HFF-Myc (cell line): Measurements from ENCODE around the gene IL1RAP.

Source experiments
- DNase-seq: peaks from one replicate; pipeline ENCODE4 v3.0.0-alpha.2; 2011; ENCODE audit warnings: low read depth; ENCODE audit errors: extremely low read depth
- H3K4me3 ChIP-seq: replicated peaks from 2 replicates; pipeline ENCODE4 v1.5.1; 2011; ENCODE audit warnings: low read depth, mild to moderate bottlenecking, control low read depth, low read length
- CTCF ChIP-seq: IDR thresholded peaks from 2 replicates; pipeline ENCODE4 v1.5.1; 2012; ENCODE audit warnings: mild to moderate bottlenecking, low read depth, low read length, control low read depth; ENCODE audit errors: missing control alignments

Gene IL1RAP

DNA sequence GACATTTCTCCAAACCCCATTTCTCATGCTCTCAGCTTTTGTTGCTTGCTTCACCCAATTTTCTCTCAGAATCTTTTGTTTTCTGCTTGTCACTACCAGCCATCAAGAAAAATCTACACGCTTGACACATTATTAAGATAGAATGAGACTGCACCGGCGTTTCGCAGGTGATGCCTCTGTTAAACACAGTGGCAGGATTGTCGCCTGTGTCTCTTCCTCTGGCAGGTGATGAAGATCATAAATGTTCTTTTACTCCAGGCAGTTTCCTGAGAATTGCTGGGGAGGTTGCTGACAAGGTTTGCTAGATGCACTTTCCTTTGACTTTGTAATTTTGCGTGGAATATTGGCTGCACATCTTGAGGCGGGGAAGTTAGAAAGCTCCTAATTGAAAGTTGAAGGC lies 75.4 kb downstream of the IL1RAP start:
- H3K4me3 ChIP-seq = no peak overlapping the region
- no peak for TF ChIP-seq CTCF
- no peak for DNase-seq

- no peak for DNase-seq
- H3K4me3 ChIP-seq = no peak overlapping the region
- TF ChIP-seq CTCF = no peak
These were observed 77.2 kb downstream of the IL1RAP start for GRCh38 chr3:190591080-190591479.

- DNase-seq = no peak
- TF ChIP-seq CTCF = no peak
- no peak overlapping the region for H3K4me3 ChIP-seq
These were observed 79.2 kb downstream of the IL1RAP start for GRCh38 chr3:190593075-190593474.

DNA sequence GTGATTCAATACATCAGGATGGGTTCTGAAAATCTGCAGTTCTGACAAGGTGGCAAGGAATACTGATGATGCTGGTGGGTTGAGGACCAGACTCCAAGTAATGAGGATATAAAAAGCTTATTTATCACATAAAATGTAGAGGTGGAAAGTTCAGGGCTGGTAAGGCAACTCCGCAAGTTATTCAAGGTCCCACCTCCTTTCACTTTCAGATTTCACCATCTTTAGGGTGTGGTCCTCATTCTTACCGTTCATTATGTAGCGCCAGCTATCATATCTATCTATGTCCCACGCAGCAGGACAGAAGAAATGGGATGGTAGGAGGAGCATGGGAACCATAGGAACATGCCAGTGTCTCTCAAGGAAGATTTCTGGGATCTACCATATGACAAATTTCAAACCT lies 80.3 kb downstream of the IL1RAP start:
- no peak for DNase-seq
- no peak for TF ChIP-seq CTCF
- H3K4me3 ChIP-seq = no peak overlapping the region

DNA sequence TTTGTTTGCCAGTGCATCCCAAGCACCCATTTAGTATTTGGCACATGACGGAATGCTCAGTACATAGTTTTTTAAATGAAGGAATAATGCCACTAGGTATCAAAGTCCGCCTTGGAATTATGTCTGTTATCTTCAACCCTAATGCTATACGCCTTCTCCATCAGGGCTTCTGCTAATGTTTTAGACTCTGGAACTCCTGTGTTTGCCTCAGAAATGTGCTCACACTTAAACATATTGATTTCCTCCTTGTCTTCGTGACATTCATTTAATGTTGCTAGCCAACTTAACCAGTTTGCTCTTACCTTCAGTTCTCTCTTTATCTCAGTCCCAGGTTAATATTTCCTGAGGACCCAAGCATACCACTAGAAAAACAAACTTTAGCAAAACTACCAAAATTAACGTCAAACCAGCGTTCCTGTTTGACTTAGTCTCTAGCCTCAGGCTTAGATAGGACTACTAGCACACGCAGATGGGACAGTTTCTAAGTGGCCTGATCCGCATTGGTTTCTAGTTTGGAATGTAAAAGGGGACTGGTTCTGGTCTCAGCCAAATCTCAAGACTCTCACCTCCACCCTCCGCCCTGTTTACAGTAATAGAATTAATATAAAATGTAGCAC lies 81.4 kb downstream of the IL1RAP start:
- no peak overlapping the region for H3K4me3 ChIP-seq
- no peak for DNase-seq
- TF ChIP-seq CTCF = no peak

- no peak for TF ChIP-seq CTCF
- no peak overlapping the region for H3K4me3 ChIP-seq
- DNase-seq = no peak
These were observed 81.9 kb downstream of the IL1RAP start for GRCh38 chr3:190595807-190596206.

- no peak for TF ChIP-seq CTCF
- H3K4me3 ChIP-seq = no peak overlapping the region
- no peak for DNase-seq
These were observed 82.7 kb downstream of the IL1RAP start for GRCh38 chr3:190596349-190597285.
